ENCODE measurements around the gene KRT81. TPM values are rescaled to one million over a fixed set of nuclear protein-coding genes. Genes with fewer than 3 reads are reported as not detected.
"Not testable (repeated sequence)": the region's sequence is repeated elsewhere in the genome, so short reads cannot be mapped to it uniquely, and the experiment has no call there.

Gene KRT81
- polyA plus RNA-seq, 6 donors from 2014 or later: not detected

- no peaks in the 10 kb centered on the region for H3K36me3 Mint-ChIP-seq
- no peaks in the 10 kb centered on the region for H3K9me3 Mint-ChIP-seq
- peaks cover 3 to 6% (median 5%) of the 10 kb centered on the region in 3 donors for H3K4me1 Mint-ChIP-seq
- H3K27me3 Mint-ChIP-seq: peaks cover 41 to 79% (median 66%) of the 10 kb centered on the region in 3 donors
- H3K27ac Mint-ChIP-seq: no peak overlapping the region
- no peak overlapping the region for H3K4me3 Mint-ChIP-seq
- DNase-seq (no peak), ATAC-seq (ENCODE audit: low read depth in 2 of 2) (no peak)
These were observed 32.8 kb upstream of the KRT81 start for GRCh38 chr12:52324153-52324444.

GRCh38 chr12:52323416-52324152 is 32.2 kb upstream of the KRT81 start:
- H3K36me3 Mint-ChIP-seq: no peaks in the 10 kb centered on the region
- H3K9me3 Mint-ChIP-seq: no peaks in the 10 kb centered on the region
- no peak for DNase-seq
- peaks cover 41 to 79% (median 67%) of the 10 kb centered on the region in 3 donors for H3K27me3 Mint-ChIP-seq
- ATAC-seq (ENCODE audit: low read depth in 2 of 2): no peak
- peak overlapping the region in 1 of 6 donors; percentile 26 for H3K27ac Mint-ChIP-seq
- H3K4me1 Mint-ChIP-seq: peaks cover 3 to 6% (median 5%) of the 10 kb centered on the region in 3 donors
- H3K4me3 Mint-ChIP-seq: no peak overlapping the region

GRCh38 chr12:52323001-52323400 is 31.7 kb upstream of the KRT81 start:
- ATAC-seq (ENCODE audit: low read depth in 2 of 2) (no peak), DNase-seq (no peak)
- H3K36me3 Mint-ChIP-seq: no peaks in the 10 kb centered on the region
- H3K27me3 Mint-ChIP-seq: peaks cover 41 to 83% (median 73%) of the 10 kb centered on the region in 3 donors
- no peak overlapping the region for H3K4me3 Mint-ChIP-seq
- H3K4me1 Mint-ChIP-seq: peaks cover 3 to 6% (median 5%) of the 10 kb centered on the region in 3 donors
- H3K27ac Mint-ChIP-seq: no peak overlapping the region
- H3K9me3 Mint-ChIP-seq: no peaks in the 10 kb centered on the region

GRCh38 chr12:52322069-52322468 is 30.7 kb upstream of the KRT81 start:
- Mint-ChIP-seq H3K9me3 (no peaks in the 10 kb centered on the region), H3K27me3 (peaks cover 36 to 78% (median 73%) of the 10 kb centered on the region in 3 donors), H3K4me1 (peaks cover 0 to under 1% (median under 1%) of the 10 kb centered on the region in 3 donors), H3K4me3 (no peak overlapping the region), H3K27ac (no peak overlapping the region), H3K36me3 (no peaks in the 10 kb centered on the region)
- DNase-seq (no peak), ATAC-seq (ENCODE audit: low read depth in 2 of 2) (no peak)

- no peak for ATAC-seq (ENCODE audit: low read depth in 2 of 2)
- Mint-ChIP-seq H3K9me3 (no peaks in the 10 kb centered on the region), H3K27ac (no peak overlapping the region), H3K4me3 (no peak overlapping the region), H3K4me1 (no peaks in the 10 kb centered on the region), H3K36me3 (no peaks in the 10 kb centered on the region), H3K27me3 (peaks cover 36 to 72% (median 71%) of the 10 kb centered on the region in 3 donors)
- no peak for DNase-seq
These were observed 30.1 kb upstream of the KRT81 start for GRCh38 chr12:52321418-52321817.

GRCh38 chr12:52320784-52321400 is 29.6 kb upstream of the KRT81 start, which contains the start of gene KRT83:
Gene KRT83, minus strand, starts transcription at chr12:52321398. Its CDS starts 63 bp downstream, at chr12:52321335.
- no peak for DNase-seq
- no peaks in the 10 kb centered on the region for H3K9me3 Mint-ChIP-seq
- no peak for ATAC-seq (ENCODE audit: low read depth in 2 of 2)
- H3K36me3 Mint-ChIP-seq: no peaks in the 10 kb centered on the region
- H3K4me1 Mint-ChIP-seq: no peaks in the 10 kb centered on the region
- peaks cover 36 to 72% (median 70%) of the 10 kb centered on the region in 3 donors for H3K27me3 Mint-ChIP-seq
- H3K4me3 Mint-ChIP-seq: no peak within 1 kb of the TSS
- H3K27ac Mint-ChIP-seq: peak within 1 kb of the TSS in 1 of 6 donors; percentile 39

- Mint-ChIP-seq H3K4me3 (no peak overlapping the region), H3K4me1 (no peaks in the 10 kb centered on the region), H3K9me3 (peaks cover 0 to under 1% (median 0%) of the 10 kb centered on the region in 7 donors), H3K36me3 (no peaks in the 10 kb centered on the region), H3K27ac (peak overlapping the region in 1 of 6 donors; percentile 26), H3K27me3 (peaks cover 36 to 59% (median 56%) of the 10 kb centered on the region in 3 donors)
- ATAC-seq (ENCODE audit: low read depth in 2 of 2) (no peak), DNase-seq (no peak)
These were observed 27.8 kb upstream of the KRT81 start for GRCh38 chr12:52319097-52319496.

- Mint-ChIP-seq H3K27ac (no peak overlapping the region), H3K9me3 (peaks cover 0 to 1% (median 0%) of the 10 kb centered on the region in 7 donors), H3K27me3 (peaks cover 35 to 62% (median 56%) of the 10 kb centered on the region in 3 donors), H3K36me3 (no peaks in the 10 kb centered on the region), H3K4me1 (no peaks in the 10 kb centered on the region), H3K4me3 (no peak overlapping the region)
- no peak for DNase-seq
- ATAC-seq (ENCODE audit: low read depth in 2 of 2): no peak
These were observed 27.1 kb upstream of the KRT81 start for GRCh38 chr12:52318241-52318990.

- H3K27me3 Mint-ChIP-seq: peaks cover 31 to 62% (median 56%) of the 10 kb centered on the region in 3 donors
- DNase-seq: no peak
- no peaks in the 10 kb centered on the region for H3K4me1 Mint-ChIP-seq
- H3K9me3 Mint-ChIP-seq: peaks cover 0 to 1% (median 0%) of the 10 kb centered on the region in 7 donors
- no peak overlapping the region for H3K27ac Mint-ChIP-seq
- H3K36me3 Mint-ChIP-seq: no peaks in the 10 kb centered on the region
- ATAC-seq (ENCODE audit: low read depth in 2 of 2): no peak
- H3K4me3 Mint-ChIP-seq: no peak overlapping the region
These were observed 26.2 kb upstream of the KRT81 start for GRCh38 chr12:52317468-52318052.

- H3K27ac Mint-ChIP-seq: no peak overlapping the region
- no peak for DNase-seq
- no peaks in the 10 kb centered on the region for H3K36me3 Mint-ChIP-seq
- no peaks in the 10 kb centered on the region for H3K4me1 Mint-ChIP-seq
- H3K27me3 Mint-ChIP-seq: peaks cover 33 to 62% (median 56%) of the 10 kb centered on the region in 3 donors
- no peak for ATAC-seq (ENCODE audit: low read depth in 2 of 2)
- H3K4me3 Mint-ChIP-seq: no peak overlapping the region
- peaks cover 0 to 1% (median 0%) of the 10 kb centered on the region in 7 donors for H3K9me3 Mint-ChIP-seq
These were observed 25.4 kb upstream of the KRT81 start for GRCh38 chr12:52316701-52317100.

GRCh38 chr12:52316290-52316689 is 25.0 kb upstream of the KRT81 start:
- no peak overlapping the region for H3K27ac Mint-ChIP-seq
- ATAC-seq (ENCODE audit: low read depth in 2 of 2) (no peak), DNase-seq (no peak)
- H3K36me3 Mint-ChIP-seq: no peaks in the 10 kb centered on the region
- H3K4me1 Mint-ChIP-seq: no peaks in the 10 kb centered on the region
- H3K4me3 Mint-ChIP-seq: no peak overlapping the region
- H3K27me3 Mint-ChIP-seq: peaks cover 37 to 63% (median 57%) of the 10 kb centered on the region in 3 donors
- peaks cover 0 to 1% (median 0%) of the 10 kb centered on the region in 7 donors for H3K9me3 Mint-ChIP-seq

- H3K4me3 Mint-ChIP-seq; DNase-seq; H3K27ac Mint-ChIP-seq; H3K36me3 Mint-ChIP-seq; ATAC-seq (ENCODE audit: low read depth in 2 of 2); H3K9me3 Mint-ChIP-seq; H3K4me1 Mint-ChIP-seq: not testable (repeated sequence)
- peaks cover 43 to 66% (median 61%) of the 10 kb centered on the region in 3 donors for H3K27me3 Mint-ChIP-seq
These were observed 24.4 kb upstream of the KRT81 start for GRCh38 chr12:52315721-52316120.

- peaks cover 43 to 66% (median 62%) of the 10 kb centered on the region in 3 donors for H3K27me3 Mint-ChIP-seq
- no peaks in the 10 kb centered on the region for H3K4me1 Mint-ChIP-seq
- no peak for ATAC-seq (ENCODE audit: low read depth in 2 of 2)
- no peak for DNase-seq
- H3K36me3 Mint-ChIP-seq: no peaks in the 10 kb centered on the region
- peaks cover 0 to 1% (median 0%) of the 10 kb centered on the region in 7 donors for H3K9me3 Mint-ChIP-seq
- no peak overlapping the region for H3K27ac Mint-ChIP-seq
- H3K4me3 Mint-ChIP-seq: no peak overlapping the region
These were observed 23.2 kb upstream of the KRT81 start for GRCh38 chr12:52314511-52314910.

All from naive B cell (primary cell).